ENCODE results near the gene GPRASP3. TPM values are rescaled to one million over a fixed set of nuclear protein-coding genes. Genes with fewer than 3 reads are reported as not detected.
A peak's percentile ranks its signal among the peaks of the same experiment; 100 is the strongest.
"Not testable (repeated sequence)": the region's sequence is repeated elsewhere in the genome, so short reads cannot be mapped to it uniquely, and the experiment has no call there.

Gene GPRASP3, protein sequence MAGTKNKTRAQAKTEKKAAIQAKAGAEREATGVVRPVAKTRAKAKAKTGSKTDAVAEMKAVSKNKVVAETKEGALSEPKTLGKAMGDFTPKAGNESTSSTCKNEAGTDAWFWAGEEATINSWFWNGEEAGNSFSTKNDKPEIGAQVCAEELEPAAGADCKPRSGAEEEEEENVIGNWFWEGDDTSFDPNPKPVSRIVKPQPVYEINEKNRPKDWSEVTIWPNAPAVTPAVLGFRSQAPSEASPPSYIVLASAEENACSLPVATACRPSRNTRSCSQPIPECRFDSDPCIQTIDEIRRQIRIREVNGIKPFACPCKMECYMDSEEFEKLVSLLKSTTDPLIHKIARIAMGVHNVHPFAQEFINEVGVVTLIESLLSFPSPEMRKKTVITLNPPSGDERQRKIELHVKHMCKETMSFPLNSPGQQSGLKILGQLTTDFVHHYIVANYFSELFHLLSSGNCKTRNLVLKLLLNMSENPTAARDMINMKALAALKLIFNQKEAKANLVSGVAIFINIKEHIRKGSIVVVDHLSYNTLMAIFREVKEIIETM
- 10 to 100 TPM in 1 of 2 donors, 1 to 10 TPM in 1; 7.4 to 16.4 TPM for total RNA-seq
- polyA plus RNA-seq (2013, experiment 1 of 2) = 12.7 TPM
- polyA plus RNA-seq (2013, experiment 2 of 2) = 9.7 TPM
- long read RNA-seq, experiment 1, partial matches to known transcripts = 0 of 4 reads
- long read RNA-seq, experiment 1, other reads (novel, unspliced or antisense) = 4 of 4 reads
- long read RNA-seq, experiment 2, full-length matches to known transcripts = 17 of 26 reads
- long read RNA-seq, experiment 2, partial matches to known transcripts = 0 of 26 reads
- long read RNA-seq, experiment 2, other reads (novel, unspliced or antisense) = 9 of 26 reads
- long read RNA-seq, experiment 3, full-length matches to known transcripts = 23 of 30 reads
- long read RNA-seq, experiment 3, partial matches to known transcripts = 0 of 30 reads
- long read RNA-seq, experiment 3, other reads (novel, unspliced or antisense) = 7 of 30 reads
- long read RNA-seq, experiment 4 = 0 reads

DNA sequence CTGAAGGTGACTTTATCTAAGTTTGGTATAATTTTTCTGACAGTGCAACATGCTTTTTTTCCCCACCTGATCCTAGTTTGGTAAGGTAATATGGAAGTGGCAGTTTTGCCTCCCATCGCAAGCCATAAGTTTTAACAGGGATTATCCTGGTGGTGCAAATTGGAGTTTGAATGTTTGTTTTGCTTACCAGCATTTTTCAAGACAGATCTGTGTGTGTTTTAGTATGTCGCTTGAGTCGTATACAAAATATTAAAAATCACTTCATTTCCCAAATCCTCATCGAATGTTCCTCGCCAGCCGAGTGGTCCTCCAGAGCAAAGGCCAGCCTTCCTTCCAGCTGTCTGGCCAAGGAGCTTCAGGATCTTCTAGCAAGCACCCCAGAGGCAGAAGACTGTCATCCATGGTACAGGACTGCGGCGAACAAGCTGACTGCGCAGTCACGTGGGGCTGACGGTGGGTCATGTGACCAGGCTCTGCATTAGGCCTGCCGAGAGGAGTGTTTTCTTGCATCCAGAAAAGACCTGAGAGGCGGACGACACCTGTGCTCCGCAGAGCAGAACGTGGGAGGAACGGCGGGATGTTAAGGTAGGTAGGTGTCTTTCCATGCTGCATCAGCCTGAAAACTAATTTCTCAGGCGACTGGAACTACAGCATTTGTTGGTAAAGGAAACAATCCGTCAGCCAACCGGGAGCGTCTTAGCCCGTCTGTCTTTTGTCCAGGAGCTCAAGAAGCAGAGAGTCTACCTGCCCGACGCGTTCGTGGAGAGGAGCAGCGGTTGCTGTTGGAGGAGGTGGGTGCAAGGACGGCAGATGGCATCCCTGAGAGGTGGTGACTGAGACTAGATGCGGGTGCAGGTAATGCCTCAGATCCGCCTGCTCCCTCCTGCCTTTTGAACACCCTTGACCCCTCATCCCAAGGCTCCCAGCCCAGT, at the start of gene GPRASP3:
GPRASP3 (plus strand) TSS at position 507 of the 932 bp plus-strand sequence. CDS start 28,253 bp downstream, outside the sequence.
- H3K4me1 Mint-ChIP-seq = no peaks in the 10 kb centered on the region
- peak within 1 kb of the TSS; percentile 71 for H3K4me3 ChIP-seq (ENCODE audit: low read length)

DNA sequence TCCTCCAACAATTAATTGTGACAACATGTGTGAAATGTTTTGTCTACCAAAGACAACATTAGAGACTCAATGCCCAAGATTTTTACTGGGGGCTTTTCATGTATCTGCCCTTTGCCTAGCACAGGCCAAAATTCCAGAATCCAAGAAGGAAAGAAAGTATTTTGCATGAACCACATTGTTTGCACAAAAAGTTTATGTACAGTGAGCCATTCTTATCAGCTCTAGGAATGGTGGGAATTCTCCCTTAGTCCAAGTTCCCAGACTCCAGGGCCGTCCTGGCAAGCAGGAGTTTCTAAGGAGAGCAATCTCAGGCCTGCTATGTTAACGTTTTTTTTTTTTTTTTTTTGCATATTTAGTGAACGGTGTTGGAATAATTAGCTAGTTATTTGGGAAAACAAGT, 47.7 kb upstream of the GPRASP3 start:
- Histone ChIP-seq H3K4me3 (ENCODE audit: low read length) (no peak overlapping the region), H3K27me3 (ENCODE audit: control insufficient read depth, insufficient read depth, low read length, poor library complexity, severe bottlenecking) (no peaks in the 10 kb centered on the region), H3K36me3 (ENCODE audit: control insufficient read depth, insufficient read depth, low read length) (no peaks in the 10 kb centered on the region), H3K9me3 (ENCODE audit: control insufficient read depth, low read length) (no peaks in the 10 kb centered on the region), H3K27ac (ENCODE audit: low read depth, low read length) (no peak overlapping the region), H3K9ac (ENCODE audit: extremely low read depth, low read length, poor library complexity, severe bottlenecking) (no peak overlapping the region), H3K4me1 (ENCODE audit: control insufficient read depth, insufficient read depth, low read length) (no peaks in the 10 kb centered on the region)
- Mint-ChIP-seq H3K27ac (no peak overlapping the region), H3K4me1 (no peaks in the 10 kb centered on the region), H3K36me3 (ENCODE audit: low read depth) (peaks cover 6% of the 10 kb centered on the region), H3K9me3 (peaks cover 56% of the 10 kb centered on the region), H3K4me3 (no peak overlapping the region), H3K27me3 (ENCODE audit: insufficient read depth) (no peaks in the 10 kb centered on the region)
- TF ChIP-seq, protein P1, sequence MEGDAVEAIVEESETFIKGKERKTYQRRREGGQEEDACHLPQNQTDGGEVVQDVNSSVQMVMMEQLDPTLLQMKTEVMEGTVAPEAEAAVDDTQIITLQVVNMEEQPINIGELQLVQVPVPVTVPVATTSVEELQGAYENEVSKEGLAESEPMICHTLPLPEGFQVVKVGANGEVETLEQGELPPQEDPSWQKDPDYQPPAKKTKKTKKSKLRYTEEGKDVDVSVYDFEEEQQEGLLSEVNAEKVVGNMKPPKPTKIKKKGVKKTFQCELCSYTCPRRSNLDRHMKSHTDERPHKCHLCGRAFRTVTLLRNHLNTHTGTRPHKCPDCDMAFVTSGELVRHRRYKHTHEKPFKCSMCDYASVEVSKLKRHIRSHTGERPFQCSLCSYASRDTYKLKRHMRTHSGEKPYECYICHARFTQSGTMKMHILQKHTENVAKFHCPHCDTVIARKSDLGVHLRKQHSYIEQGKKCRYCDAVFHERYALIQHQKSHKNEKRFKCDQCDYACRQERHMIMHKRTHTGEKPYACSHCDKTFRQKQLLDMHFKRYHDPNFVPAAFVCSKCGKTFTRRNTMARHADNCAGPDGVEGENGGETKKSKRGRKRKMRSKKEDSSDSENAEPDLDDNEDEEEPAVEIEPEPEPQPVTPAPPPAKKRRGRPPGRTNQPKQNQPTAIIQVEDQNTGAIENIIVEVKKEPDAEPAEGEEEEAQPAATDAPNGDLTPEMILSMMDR (conservative IDR thresholded peaks at IDR 0.05) = no peak
- whole genome bisulfite sequencing, 2 experiments (ENCODE audit: insufficient coverage in 1 of 2, insufficient read length in 1 of 2) = 86% methylated on average over 1 of the region's 3 CpGs; no CpG with 5 or more reads in 1 of the 2 experiments
- no peak for DNase-seq

More for the DNA sequence above, at the start of gene GPRASP3:
- Mint-ChIP-seq H3K9me3 (peaks cover 48% of the 10 kb centered on the region), H3K27ac (no peak within 1 kb of the TSS), H3K27me3 (ENCODE audit: insufficient read depth) (no peaks in the 10 kb centered on the region), H3K36me3 (ENCODE audit: low read depth) (peaks cover 3% of the 10 kb centered on the region), H3K4me3 (no peak within 1 kb of the TSS)
- H3K9ac ChIP-seq (ENCODE audit: extremely low read depth, low read length, poor library complexity, severe bottlenecking) = no peak within 1 kb of the TSS
- no peaks in the 10 kb centered on the region for H3K27me3 ChIP-seq (ENCODE audit: control insufficient read depth, insufficient read depth, low read length, poor library complexity, severe bottlenecking)
- peak; percentile 50 for DNase-seq
- no peak within 1 kb of the TSS for H3K27ac ChIP-seq (ENCODE audit: low read depth, low read length)
- TF ChIP-seq, protein P1 (conservative IDR thresholded peaks at IDR 0.05) = no peak
- 62 to 100% methylated on average over 3 to 28 of the region's 31 CpGs for WGBS, 2 experiments (ENCODE audit: insufficient coverage in 1 of 2, insufficient read length in 1 of 2)
- no peaks in the 10 kb centered on the region for H3K4me1 ChIP-seq (ENCODE audit: control insufficient read depth, insufficient read depth, low read length)
- no peaks in the 10 kb centered on the region for H3K9me3 ChIP-seq (ENCODE audit: control insufficient read depth, low read length)
- no peaks in the 10 kb centered on the region for H3K36me3 ChIP-seq (ENCODE audit: control insufficient read depth, insufficient read depth, low read length)

GRCh38 chrX:102677479-102677878, 43.1 kb upstream of the GPRASP3 start:
- H3K27me3 ChIP-seq (ENCODE audit: control insufficient read depth, insufficient read depth, low read length, poor library complexity, severe bottlenecking); H3K36me3 ChIP-seq (ENCODE audit: control insufficient read depth, insufficient read depth, low read length); H3K4me1 Mint-ChIP-seq; H3K36me3 Mint-ChIP-seq (ENCODE audit: low read depth); H3K9ac ChIP-seq (ENCODE audit: extremely low read depth, low read length, poor library complexity, severe bottlenecking); H3K4me1 ChIP-seq (ENCODE audit: control insufficient read depth, insufficient read depth, low read length); H3K27ac ChIP-seq (ENCODE audit: low read depth, low read length); H3K27me3 Mint-ChIP-seq (ENCODE audit: insufficient read depth); H3K4me3 ChIP-seq (ENCODE audit: low read length); H3K9me3 ChIP-seq (ENCODE audit: control insufficient read depth, low read length); H3K27ac Mint-ChIP-seq; DNase-seq; H3K4me3 Mint-ChIP-seq: not testable (repeated sequence)
- no CpG with 5 or more reads among the region's 1 CpG for WGBS, 2 experiments (ENCODE audit: insufficient coverage in 1 of 2, insufficient read length in 1 of 2)
- peaks cover 60% of the 10 kb centered on the region for H3K9me3 Mint-ChIP-seq
